ENCODE data around the gene SFXN3.

GRCh38 chr10:101000127-101000914 lies 30.7 kb upstream of the SFXN3 start:
- TF ChIP-seq POLR2A (IDR thresholded peaks at IDR 0.05) (no peak), CTCF (IDR thresholded peaks at IDR 0.05) (no peak)

Data from sigmoid colon (tissue), 3 donors.